Hematopoietic multipotent progenitor cell treated with erythropoietin and hydrocortisone succinate and interleukin-3 and kit ligand, for 8 days (in vitro differentiated cells): ENCODE data around the gene KLHL14.

Experiments
- DNase-seq: peaks from one replicate; pipeline ENCODE4 v3.0.0-alpha.2; 2015

Gene KLHL14

DNA sequence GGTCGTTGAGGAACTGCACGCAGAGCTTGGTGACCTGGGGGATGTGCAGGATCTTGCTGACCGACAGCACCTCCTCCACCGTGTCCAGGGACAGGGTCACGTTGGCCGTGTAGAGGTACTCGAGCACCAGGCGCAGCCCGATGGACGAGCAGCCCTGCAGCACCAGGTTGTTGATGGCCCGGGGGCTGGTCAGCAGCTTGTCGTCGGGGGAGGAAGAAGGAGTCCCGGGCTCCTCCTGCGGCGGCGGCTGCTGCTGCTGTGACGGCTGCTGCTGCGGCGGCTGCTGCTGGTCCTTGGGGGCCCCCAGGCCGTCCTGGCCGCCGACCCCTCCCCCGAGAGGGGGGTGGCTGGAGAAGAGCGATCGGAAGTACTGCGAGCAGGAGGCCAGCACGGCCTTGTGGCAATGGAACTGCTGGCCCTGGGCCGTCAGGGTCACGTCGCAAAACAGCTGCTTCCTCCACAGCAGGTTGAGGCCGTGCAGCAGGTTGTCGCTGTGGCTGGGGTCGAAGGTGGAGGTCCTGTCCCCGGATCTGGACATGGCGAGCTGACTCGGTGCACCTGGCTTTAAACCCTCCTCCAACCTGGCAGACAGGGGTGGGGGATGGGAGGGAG is 2.7 kb downstream of the KLHL14 start:
- no peak for DNase-seq

- DNase-seq: no peak
Measured at GRCh38 chr18:32769586-32770053, 3.2 kb downstream of the KLHL14 start.

- no peak for DNase-seq
Measured at GRCh38 chr18:32769071-32769585, 3.7 kb downstream of the KLHL14 start.

- DNase-seq: no peak
Measured at GRCh38 chr18:32767400-32767799, 5.4 kb downstream of the KLHL14 start.

DNA sequence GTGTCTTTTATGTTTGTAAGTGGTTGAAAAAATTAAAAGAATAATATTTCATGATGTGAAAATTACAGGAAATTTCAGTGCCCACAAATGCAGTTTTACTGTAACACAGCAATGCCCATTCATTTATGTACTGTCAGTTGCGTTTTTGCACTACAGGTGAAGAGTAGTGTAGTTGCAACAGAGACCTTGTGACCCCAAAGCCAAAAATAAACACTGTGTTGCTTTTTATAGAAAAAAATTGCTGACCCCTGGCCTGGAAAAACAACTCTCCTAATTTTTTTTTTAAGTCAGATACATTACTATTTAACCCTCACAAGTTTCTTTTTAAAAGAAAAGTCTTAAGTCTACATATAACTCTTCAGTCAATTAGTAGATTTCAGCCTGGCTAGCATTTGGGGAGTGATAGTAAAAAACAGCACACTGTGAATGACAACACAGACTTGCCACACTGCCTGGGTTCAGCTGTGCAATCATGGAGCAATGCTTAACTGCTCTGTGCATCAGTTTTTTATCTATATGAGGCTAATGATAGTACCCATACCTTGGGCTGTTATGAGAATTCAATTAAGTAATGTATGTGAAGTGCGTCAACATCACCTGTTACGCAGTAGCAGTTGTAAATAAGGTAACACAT is 8.1 kb downstream of the KLHL14 start:
- DNase-seq: no peak

DNA sequence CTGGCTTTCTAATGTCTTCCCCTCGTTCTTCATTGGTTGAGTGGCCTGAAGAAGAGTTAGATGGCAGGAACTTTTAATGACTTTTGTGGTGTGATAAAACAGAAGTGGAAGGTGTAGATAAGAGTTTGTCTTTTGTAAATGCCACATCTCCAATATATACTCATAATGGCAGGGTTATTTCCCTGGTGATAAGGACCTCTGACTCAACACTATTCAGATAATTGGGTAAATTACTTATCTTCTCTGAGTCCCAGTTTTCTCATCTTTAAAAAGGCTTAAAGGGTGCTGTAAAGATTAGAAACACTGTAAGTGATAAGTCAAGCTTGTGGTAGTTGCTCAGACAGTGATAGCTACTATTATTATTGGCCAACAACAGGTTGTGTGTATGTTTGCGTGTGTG is 9.5 kb downstream of the KLHL14 start:
- peak; percentile 14 for DNase-seq

DNA sequence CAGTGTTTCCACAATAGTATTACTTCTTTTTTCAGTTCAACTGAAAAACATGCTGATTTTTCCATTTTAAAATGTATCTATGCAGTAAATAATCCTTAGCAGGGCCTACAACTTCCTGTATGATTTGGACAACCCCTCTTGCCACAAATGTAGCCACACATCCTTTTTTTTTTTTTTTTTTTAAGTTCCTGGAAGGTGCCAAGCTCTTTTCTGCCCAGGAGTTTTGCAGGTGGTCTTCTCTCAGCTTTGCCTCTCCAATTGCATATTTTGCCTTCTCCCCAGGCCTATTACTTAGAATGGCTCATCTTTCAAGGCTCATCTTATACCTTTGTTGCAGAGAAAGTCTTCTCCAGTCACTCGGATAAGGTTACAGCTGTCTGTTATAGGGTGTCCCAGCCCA is 11.6 kb downstream of the KLHL14 start:
- DNase-seq: no peak

GRCh38 chr18:32760391-32760790 is 12.4 kb downstream of the KLHL14 start:
- DNase-seq: no peak

DNA sequence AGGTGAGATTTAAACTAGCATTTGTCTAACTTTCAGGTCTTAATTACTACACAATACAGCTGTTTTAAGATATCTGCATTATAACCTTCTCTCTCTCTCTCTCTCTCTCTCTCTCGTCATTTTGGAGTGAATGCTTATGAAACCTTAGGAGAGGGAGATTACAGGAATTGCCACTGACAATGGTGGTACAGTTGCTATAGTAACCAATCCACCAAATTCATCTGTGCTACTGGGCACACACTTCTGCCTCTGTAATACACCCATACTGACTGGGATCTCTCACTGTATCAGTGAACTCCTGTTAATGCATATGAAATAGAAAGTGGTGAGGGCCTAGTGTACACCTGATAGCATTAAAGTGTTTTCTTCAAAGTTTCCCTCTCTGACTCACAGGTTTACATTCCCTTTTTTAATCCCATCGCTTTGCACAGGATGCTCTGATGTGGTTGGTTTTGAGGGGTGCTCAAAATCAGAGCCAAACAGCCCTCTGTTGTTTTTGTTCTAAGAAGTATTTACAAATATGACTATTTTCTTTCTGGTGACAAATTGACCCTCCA is 13.1 kb downstream of the KLHL14 start:
- DNase-seq: no peak

- no peak for DNase-seq
Measured at GRCh38 chr18:32754508-32755263, 18.1 kb downstream of the KLHL14 start.

DNA sequence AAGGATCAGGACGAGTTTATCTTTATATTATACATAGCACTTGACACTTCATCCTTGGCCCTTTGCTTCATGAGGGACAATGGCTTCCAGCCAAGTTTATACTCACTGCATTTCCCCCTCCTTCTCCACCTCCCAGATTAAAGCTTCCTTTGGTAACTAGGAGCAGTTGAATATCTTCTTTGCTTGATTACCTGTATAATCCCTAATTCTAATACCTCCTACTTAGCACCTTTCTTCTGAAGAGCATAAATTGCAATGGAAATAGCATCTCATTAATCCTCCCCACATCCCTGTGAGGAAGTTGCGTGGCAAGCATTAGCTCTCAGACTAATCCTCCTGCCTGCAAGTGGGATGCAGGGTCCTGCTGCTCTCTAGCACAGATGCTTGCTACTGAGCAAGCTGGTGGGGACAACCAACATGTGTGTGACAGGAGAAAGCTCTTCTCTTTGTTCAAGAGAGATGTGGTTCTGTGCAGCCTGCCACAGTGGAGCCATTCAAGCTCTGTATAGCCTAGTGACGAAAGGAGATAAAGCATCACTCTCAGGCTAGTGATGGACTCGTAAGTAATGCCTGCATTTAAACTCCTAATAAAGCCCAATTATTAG is 19.1 kb downstream of the KLHL14 start:
- DNase-seq: no peak

DNA sequence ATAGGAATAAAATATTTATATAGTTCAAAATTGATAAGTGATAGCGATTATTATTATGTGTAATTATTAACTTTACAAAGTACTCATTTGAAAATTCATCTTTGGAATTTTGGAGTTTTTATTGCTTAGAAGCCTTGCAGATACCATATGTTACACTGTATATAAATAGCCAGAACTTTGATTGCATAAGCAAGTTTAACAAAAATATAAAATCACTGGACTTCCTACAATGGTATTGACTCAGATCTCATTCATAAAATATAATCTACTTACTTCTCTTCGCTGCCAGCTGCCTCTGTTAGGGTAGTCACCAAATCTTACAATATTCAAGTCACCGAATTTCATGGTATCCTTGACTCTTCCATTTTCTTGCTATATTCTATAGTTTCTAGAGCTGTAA is 22.5 kb downstream of the KLHL14 start:
- DNase-seq: no peak

GRCh38 chr18:32749809-32750208 is 23.0 kb downstream of the KLHL14 start:
- no peak for DNase-seq

- DNase-seq: no peak
Measured at GRCh38 chr18:32742579-32742978, 30.2 kb downstream of the KLHL14 start.

DNA sequence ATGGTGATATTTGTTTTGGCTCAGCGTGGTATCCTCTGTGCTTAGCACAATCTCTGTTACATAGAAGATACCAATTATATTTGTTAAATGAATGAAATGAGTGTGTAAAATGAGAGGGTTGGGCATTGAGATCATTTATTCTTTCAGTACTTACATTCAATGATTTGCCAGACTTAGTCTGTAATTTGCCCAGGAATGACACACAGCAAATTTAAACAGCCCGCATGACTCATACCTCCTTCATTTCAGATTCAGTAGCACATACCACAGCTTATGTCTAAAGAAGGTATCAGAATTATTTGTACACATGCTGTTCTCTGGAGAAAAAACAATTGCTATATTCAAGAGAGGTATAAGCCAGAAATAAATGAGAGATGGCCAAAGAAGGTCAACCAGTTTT is 37.0 kb downstream of the KLHL14 start:
- DNase-seq: no peak

DNA sequence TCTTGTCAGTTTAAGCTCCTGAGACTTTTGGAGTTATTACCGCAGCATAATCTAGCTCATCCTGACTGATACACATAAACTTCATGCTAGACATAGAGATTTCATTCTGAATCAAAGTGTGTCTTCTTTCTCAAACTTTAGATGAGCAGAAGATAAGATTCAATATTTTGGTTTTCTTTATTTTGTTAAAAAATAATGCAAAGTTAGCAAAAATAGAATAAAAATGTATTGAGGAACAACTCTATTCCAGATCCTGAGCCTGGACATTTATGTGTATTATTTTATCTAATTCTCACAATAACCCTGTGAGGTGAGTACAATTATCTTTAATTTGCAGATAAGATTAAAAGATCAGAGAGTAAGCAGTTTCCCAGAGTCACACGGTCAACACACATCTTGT is 38.4 kb downstream of the KLHL14 start:
- DNase-seq: no peak

DNA sequence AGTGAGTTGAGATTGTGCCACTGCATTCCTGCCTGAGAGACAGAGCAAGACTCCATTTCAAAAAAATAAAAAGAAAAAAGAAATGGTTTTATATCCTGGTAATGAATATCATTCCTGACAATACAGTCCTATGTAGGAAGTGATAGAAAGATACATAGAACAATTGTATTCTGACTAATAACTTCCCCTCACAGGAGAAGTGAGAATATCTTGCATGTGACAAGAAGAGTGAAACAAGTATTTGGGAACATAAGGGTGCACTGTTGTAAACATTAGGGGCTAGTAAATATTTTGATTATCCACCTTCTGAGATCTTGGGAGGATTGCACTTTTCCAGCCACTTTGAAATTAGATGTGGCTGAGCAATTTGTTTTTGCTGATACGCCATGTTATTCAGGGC is 40.7 kb downstream of the KLHL14 start:
- DNase-seq: no peak

- no peak for DNase-seq
Measured at GRCh38 chr18:32730620-32731091, 42.2 kb downstream of the KLHL14 start.

- DNase-seq: no peak
Measured at GRCh38 chr18:32730068-32730467, 42.8 kb downstream of the KLHL14 start.

- no peak for DNase-seq
Measured at GRCh38 chr18:32724071-32724749, 48.6 kb downstream of the KLHL14 start.

DNA sequence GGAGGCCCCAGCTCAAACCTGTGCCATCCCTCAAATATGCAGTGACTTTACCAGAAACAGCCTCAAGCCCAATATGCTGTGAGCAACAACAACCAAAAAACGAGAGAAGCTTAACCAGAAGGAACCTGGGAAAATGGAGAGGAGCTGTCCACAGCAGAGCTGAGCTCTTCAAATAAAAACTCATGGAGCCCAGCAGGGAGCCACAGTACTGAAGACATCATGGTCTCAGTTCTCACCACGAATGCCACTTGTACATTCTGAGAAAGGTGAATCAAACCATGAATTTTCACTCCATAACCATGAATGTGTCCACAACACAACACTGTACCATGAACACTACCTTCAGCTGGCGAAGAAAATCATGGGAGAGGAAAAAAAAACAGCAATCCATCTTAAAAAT is 50.5 kb downstream of the KLHL14 start:
- no peak for DNase-seq

DNA sequence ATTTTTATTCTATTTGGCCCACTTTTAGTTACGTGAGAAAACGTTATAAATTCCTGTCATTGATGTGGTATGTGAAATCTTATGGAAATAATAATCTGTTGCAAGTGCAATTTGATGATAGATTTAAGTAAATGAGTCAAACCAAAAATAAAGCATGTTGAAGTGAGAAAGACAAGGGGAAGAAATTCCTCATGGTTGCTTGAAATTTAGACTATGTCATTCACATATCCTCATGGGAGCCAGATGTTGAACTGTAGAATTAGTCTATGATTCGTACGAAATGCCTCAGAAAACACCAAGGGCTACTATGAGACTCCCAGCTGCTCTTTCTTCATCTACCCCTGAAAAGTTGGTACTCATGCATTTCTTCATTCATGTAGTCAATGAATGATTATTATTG is 55.7 kb downstream of the KLHL14 start:
- no peak for DNase-seq
